BJ (cell line): ENCODE data around the gene N4BP2. TPM values are rescaled to one million over a fixed set of nuclear protein-coding genes. Genes with fewer than 3 reads are reported as not detected.

ENCODE experiments used
- CTCF ChIA-PET: fragments of 350-600 bp; formaldehyde crosslinking; extraction: SDS; loops from one replicate; lab custom pipeline; 2021; ENCODE audit warnings: antibody characterized with exemption, inconsistent platforms; lab: Yijun Ruan, JAX
- POLR2A ChIA-PET: fragments of 300-600 bp; sonication (Branson Sonifier 250); formaldehyde crosslinking; extraction: SDS; loops from one replicate; lab custom pipeline; 2021; ENCODE audit warnings: antibody characterized with exemption; lab: Charles Lee
- DNase-seq: peaks from one replicate; pipeline ENCODE4 v3.0.0-alpha.2; 2011; ENCODE audit warnings: low read depth
- H3K27me3 ChIP-seq: 2 replicates; pipeline ENCODE4 v1.6.0; 2011; ENCODE audit warnings: low read length; ENCODE audit not compliant: control insufficient read depth, insufficient read depth
- H3K36me3 ChIP-seq: 2 replicates; pipeline ENCODE4 v1.5.1; 2011; ENCODE audit warnings: low read length; ENCODE audit not compliant: control insufficient read depth, insufficient read depth
- H3K4me3 ChIP-seq: 2 replicates; pipeline ENCODE4 v1.5.1; 2011; ENCODE audit warnings: low read depth, mild to moderate bottlenecking, control low read depth, low read length
- CTCF ChIP-seq: IDR thresholded peaks from 2 replicates; pipeline ENCODE4 v1.5.1; 2011; ENCODE audit warnings: low read depth, mild to moderate bottlenecking, control low read depth, inconsistent platforms, low read length, moderate library complexity; ENCODE audit not compliant: insufficient read depth
- polyA plus RNA-seq: library from polyadenylated mRNA; depleted of rRNA; stranded (reverse); fragments of >200 nt; gene quantifications from 2 replicates; pipeline ENCODE4 v1.2.3, GENCODE V29; 2011

N4BP2 gene
- polyA plus RNA-seq, 1 experiment = 1.5 TPM

- no peak for TF ChIP-seq CTCF
- DNase-seq = no peak
- Histone ChIP-seq H3K4me3 (no peak overlapping the region), H3K27me3 (no peaks in the 10 kb centered on the region), H3K36me3 (no peaks in the 10 kb centered on the region)
- ChIA-PET CTCF (interaction anchor here (1.8 kb wide), 1 partner anchor 134 kb away, joined by 5 read pairs; no protein-coding TSS in a partner anchor), POLR2A (no interaction called here)
Observed at GRCh38 chr4:40182954-40183353, 126.3 kb downstream of the N4BP2 start.

GRCh38 chr4:40183615-40184411 is 127.2 kb downstream of the N4BP2 start:
- no peak for DNase-seq
- H3K4me3 ChIP-seq = no peak overlapping the region
- CTCF ChIA-PET = interaction anchor here (0.7 to 1.8 kb wide), 2 partner anchors 90 to 133 kb away, joined by 4 to 5 read pairs; no protein-coding TSS in a partner anchor
- POLR2A ChIA-PET = no interaction called here
- no peak for TF ChIP-seq CTCF
- no peaks in the 10 kb centered on the region for H3K27me3 ChIP-seq
- no peaks in the 10 kb centered on the region for H3K36me3 ChIP-seq

GRCh38 chr4:40185830-40186664 is 129.4 kb downstream of the N4BP2 start:
- no peaks in the 10 kb centered on the region for H3K27me3 ChIP-seq
- peak; percentile 2 for DNase-seq
- CTCF ChIA-PET = no interaction called here
- no peak for TF ChIP-seq CTCF
- POLR2A ChIA-PET = no interaction called here
- H3K4me3 ChIP-seq = no peak overlapping the region
- H3K36me3 ChIP-seq = no peaks in the 10 kb centered on the region

- TF ChIP-seq CTCF = no peak
- Histone ChIP-seq H3K36me3 (no peaks in the 10 kb centered on the region), H3K27me3 (no peaks in the 10 kb centered on the region), H3K4me3 (no peak overlapping the region)
- DNase-seq = no peak
- ChIA-PET POLR2A (no interaction called here), CTCF (no interaction called here)
Observed at GRCh38 chr4:40186665-40187014, 130.0 kb downstream of the N4BP2 start.

GRCh38 chr4:40187386-40187906 is 130.8 kb downstream of the N4BP2 start:
- H3K4me3 ChIP-seq = no peak overlapping the region
- no peaks in the 10 kb centered on the region for H3K36me3 ChIP-seq
- POLR2A ChIA-PET = interaction anchor here (0.6 kb wide), 1 partner anchor 10 kb away, joined by 7 read pairs; the partner anchor contains the start of gene RHOH
- no peak for DNase-seq
- TF ChIP-seq CTCF = no peak
- H3K27me3 ChIP-seq = no peaks in the 10 kb centered on the region
- CTCF ChIA-PET = interaction anchor here (1.1 kb wide), 1 partner anchor 53 kb away, joined by 3 read pairs; no protein-coding TSS in a partner anchor
